ENCODE results near the gene TCAF1. TPM values are rescaled to one million over a fixed set of nuclear protein-coding genes. Genes with fewer than 3 reads are reported as not detected.

The TCAF1 gene
- total RNA-seq, 2 donors from 2014 or later, result 13.2 to 18.5 TPM

DNA sequence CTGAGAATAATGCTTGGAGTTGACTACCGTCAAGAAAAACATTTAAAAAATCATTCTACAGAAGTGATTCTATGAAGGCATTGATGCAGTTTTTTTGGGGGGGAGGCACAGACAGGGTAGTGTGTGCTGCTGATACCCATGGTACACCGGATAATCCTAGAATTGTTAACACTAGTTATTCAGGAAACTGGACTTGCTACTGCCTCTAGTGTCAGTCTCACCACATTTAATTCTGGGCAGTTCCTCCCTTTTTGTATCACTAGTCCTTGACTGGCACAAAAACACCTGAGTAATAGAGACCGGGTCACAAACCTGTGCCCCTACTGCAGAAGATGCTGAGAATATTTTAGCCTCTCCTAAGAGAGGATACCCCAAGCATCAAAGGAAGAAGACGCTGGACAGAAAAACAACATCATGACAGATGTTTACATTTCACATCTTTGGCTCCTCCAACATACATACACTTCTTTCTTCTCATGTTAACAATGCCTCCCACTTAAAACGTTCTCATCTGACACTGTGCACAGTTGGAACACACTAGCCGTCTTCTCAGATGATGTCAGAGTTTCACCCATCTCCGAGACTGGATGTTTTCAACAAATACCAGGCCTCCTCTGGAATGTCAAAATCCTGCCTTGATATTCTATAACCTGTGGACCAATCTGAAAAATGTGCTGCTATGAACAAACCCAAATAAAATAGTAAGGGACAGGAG is 13.1 kb upstream of the TCAF1 start:
- H3K27ac Mint-ChIP-seq, result no peak overlapping the region
- ATAC-seq (replicated peaks in 1 of 2) (no peak), DNase-seq (no peak)
- peaks cover 12% of the 10 kb centered on the region for H3K4me1 Mint-ChIP-seq (ENCODE audit: low read depth)
- no peaks in the 10 kb centered on the region for H3K36me3 Mint-ChIP-seq (ENCODE audit: insufficient read depth in 2 of 2)
- no peaks in the 10 kb centered on the region for H3K9me3 Mint-ChIP-seq
- H3K4me3 Mint-ChIP-seq, result no peak overlapping the region
- peaks cover 8% of the 10 kb centered on the region for H3K27me3 Mint-ChIP-seq (ENCODE audit: low read depth)

DNA sequence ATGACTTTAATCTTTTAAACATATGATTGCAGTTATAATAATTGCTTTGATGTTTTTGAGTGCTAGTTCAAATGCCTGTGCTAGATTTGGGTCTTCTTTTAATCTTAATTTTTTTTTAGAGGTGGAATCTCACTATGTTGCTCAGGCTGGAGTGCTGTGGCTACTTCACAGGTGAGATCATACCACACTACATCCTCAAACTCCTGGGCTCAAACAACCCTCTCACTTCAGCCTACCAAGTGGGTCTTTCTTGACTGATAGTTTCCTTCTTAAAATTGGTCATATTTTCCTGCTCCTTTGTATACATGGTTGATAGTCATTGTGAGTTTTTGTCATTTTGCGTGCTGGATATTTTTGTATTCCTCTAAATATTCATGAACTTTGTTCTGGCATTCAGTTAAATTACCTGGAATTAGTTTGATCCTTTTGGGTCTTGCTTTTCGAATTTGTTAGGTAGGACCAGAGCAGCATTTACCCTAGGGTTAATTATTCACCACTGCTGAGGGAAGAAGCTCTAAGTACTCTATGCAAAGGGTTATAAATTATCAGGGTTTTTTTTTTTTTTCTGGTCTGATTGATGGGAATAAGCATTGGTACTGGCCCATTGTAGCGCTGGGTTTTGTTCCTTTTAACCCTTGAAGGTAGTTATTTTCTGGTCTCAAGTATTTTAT is 12.1 kb upstream of the TCAF1 start:
- no peak for ATAC-seq (replicated peaks in 1 of 2)
- Mint-ChIP-seq H3K27me3 (ENCODE audit: low read depth) (no peaks in the 10 kb centered on the region), H3K36me3 (ENCODE audit: insufficient read depth in 2 of 2) (no peaks in the 10 kb centered on the region), H3K9me3 (no peaks in the 10 kb centered on the region), H3K4me3 (no peak overlapping the region), H3K27ac (peak overlapping the region; percentile 61), H3K4me1 (ENCODE audit: low read depth) (peaks cover 12% of the 10 kb centered on the region)
- DNase-seq, result no peak

GRCh38 chr7:143910473-143911248 is 8.7 kb upstream of the TCAF1 start:
- ATAC-seq (replicated peaks in 1 of 2), result no peak
- H3K9me3 Mint-ChIP-seq, result no peaks in the 10 kb centered on the region
- H3K4me3 Mint-ChIP-seq, result no peak overlapping the region
- no peaks in the 10 kb centered on the region for H3K27me3 Mint-ChIP-seq (ENCODE audit: low read depth)
- no peak overlapping the region for H3K27ac Mint-ChIP-seq
- H3K36me3 Mint-ChIP-seq (ENCODE audit: insufficient read depth in 2 of 2), result no peaks in the 10 kb centered on the region
- DNase-seq, result no peak
- peaks cover 12% of the 10 kb centered on the region for H3K4me1 Mint-ChIP-seq (ENCODE audit: low read depth)

DNA sequence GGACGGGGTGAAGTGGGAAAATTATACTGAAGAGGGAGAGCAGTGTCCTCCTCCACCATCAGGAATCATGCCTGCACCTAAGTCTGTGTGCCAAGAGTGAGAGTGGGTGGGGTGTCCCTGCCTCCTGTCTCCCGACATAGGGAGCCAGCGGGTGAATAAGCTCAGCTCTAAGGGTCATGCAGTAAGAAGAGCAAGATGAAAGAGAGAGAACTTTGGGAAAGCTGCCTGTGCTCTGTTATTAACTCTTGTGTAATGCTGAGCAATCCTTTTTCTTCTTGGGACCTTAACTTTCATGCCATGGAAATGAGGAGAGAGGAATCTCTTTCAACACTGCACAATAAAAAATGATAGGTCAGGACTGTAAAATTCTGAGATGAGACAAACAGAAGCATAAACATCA is 7.9 kb upstream of the TCAF1 start:
- H3K4me3 Mint-ChIP-seq, result no peak overlapping the region
- H3K36me3 Mint-ChIP-seq (ENCODE audit: insufficient read depth in 2 of 2), result no peaks in the 10 kb centered on the region
- no peak for DNase-seq
- no peaks in the 10 kb centered on the region for H3K27me3 Mint-ChIP-seq (ENCODE audit: low read depth)
- no peak overlapping the region for H3K27ac Mint-ChIP-seq
- no peak for ATAC-seq (replicated peaks in 1 of 2)
- H3K4me1 Mint-ChIP-seq (ENCODE audit: low read depth), result peaks cover 12% of the 10 kb centered on the region
- no peaks in the 10 kb centered on the region for H3K9me3 Mint-ChIP-seq

GRCh38 chr7:143908120-143908519 is 6.1 kb upstream of the TCAF1 start:
- no peaks in the 10 kb centered on the region for H3K27me3 Mint-ChIP-seq (ENCODE audit: low read depth)
- H3K9me3 Mint-ChIP-seq, result no peaks in the 10 kb centered on the region
- H3K4me1 Mint-ChIP-seq (ENCODE audit: low read depth), result peaks cover 12% of the 10 kb centered on the region
- H3K27ac Mint-ChIP-seq, result no peak overlapping the region
- no peak overlapping the region for H3K4me3 Mint-ChIP-seq
- H3K36me3 Mint-ChIP-seq (ENCODE audit: insufficient read depth in 2 of 2), result no peaks in the 10 kb centered on the region
- no peak for DNase-seq
- no peak for ATAC-seq (replicated peaks in 1 of 2)

DNA sequence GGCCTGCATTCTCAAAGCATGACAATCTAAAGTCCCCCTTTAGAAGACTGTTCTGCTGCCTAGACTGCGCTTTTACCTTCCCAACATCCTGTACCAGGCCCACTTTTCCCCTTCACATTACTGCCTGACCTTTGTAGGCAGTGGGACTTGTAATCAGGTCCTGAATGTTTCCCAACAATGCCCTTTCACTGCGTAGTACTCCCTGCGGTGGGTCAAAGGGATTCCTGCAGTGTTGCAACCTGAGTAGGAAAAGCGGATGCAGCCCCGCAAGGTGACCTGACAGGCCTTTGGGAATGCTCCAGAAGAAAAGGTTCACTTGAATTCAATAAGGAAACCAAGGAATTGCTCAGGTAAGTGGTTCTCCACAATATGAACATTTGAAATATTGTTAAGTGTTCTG is 4.9 kb upstream of the TCAF1 start:
- Mint-ChIP-seq H3K36me3 (ENCODE audit: insufficient read depth in 2 of 2) (no peaks in the 10 kb centered on the region), H3K27me3 (ENCODE audit: low read depth) (no peaks in the 10 kb centered on the region), H3K4me3 (no peak overlapping the region), H3K9me3 (no peaks in the 10 kb centered on the region), H3K4me1 (ENCODE audit: low read depth) (peaks cover 12% of the 10 kb centered on the region), H3K27ac (no peak overlapping the region)
- no peak for ATAC-seq (replicated peaks in 1 of 2)
- DNase-seq, result no peak

- Mint-ChIP-seq H3K9me3 (no peaks in the 10 kb centered on the region), H3K27me3 (ENCODE audit: low read depth) (no peaks in the 10 kb centered on the region), H3K4me3 (no peak overlapping the region), H3K4me1 (ENCODE audit: low read depth) (peaks cover 15% of the 10 kb centered on the region), H3K27ac (no peak overlapping the region), H3K36me3 (ENCODE audit: insufficient read depth in 2 of 2) (no peaks in the 10 kb centered on the region)
- no peak for DNase-seq
- ATAC-seq (replicated peaks in 1 of 2), result no peak
Observed at GRCh38 chr7:143906151-143906550, 4.2 kb upstream of the TCAF1 start.

DNA sequence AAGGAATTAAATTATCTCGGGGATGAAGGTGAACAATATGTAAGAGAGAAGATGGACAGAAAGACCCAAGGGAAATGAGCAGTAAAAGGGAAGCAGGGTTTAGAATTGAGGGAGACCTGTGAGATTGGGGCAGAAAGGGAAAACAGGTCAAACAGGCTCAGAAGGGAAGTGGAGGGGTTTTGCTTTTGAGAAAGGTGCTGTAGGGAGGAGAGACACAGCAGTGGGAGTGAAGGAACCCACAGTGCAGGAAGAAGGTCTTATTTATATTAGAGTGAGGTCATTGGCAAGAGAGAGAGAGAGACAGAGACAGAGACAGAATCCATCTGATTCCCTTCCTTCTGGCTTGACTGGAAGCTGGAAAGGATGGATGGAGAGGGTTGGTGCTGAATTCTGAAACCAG is 3.5 kb upstream of the TCAF1 start:
- peaks cover 15% of the 10 kb centered on the region for H3K4me1 Mint-ChIP-seq (ENCODE audit: low read depth)
- no peak for ATAC-seq (replicated peaks in 1 of 2)
- H3K36me3 Mint-ChIP-seq (ENCODE audit: insufficient read depth in 2 of 2), result no peaks in the 10 kb centered on the region
- H3K4me3 Mint-ChIP-seq, result no peak overlapping the region
- no peak for DNase-seq
- no peaks in the 10 kb centered on the region for H3K9me3 Mint-ChIP-seq
- H3K27me3 Mint-ChIP-seq (ENCODE audit: low read depth), result no peaks in the 10 kb centered on the region
- no peak overlapping the region for H3K27ac Mint-ChIP-seq

- ATAC-seq (replicated peaks in 1 of 2) (no peak), DNase-seq (no peak)
- Mint-ChIP-seq H3K9me3 (no peaks in the 10 kb centered on the region), H3K27ac (peak overlapping the region; percentile 84), H3K36me3 (ENCODE audit: insufficient read depth in 2 of 2) (no peaks in the 10 kb centered on the region), H3K27me3 (ENCODE audit: low read depth) (no peaks in the 10 kb centered on the region), H3K4me1 (ENCODE audit: low read depth) (peaks cover 24% of the 10 kb centered on the region), H3K4me3 (peak overlapping the region; percentile 93 to 94)
Observed at GRCh38 chr7:143902332-143902899, 440 bp upstream of the TCAF1 start.

- Mint-ChIP-seq H3K27ac (peak overlapping the region; percentile 79), H3K4me1 (ENCODE audit: low read depth) (peaks cover 24% of the 10 kb centered on the region), H3K36me3 (ENCODE audit: insufficient read depth in 2 of 2) (no peaks in the 10 kb centered on the region), H3K9me3 (no peaks in the 10 kb centered on the region), H3K4me3 (peak overlapping the region; percentile 93 to 94), H3K27me3 (ENCODE audit: low read depth) (no peaks in the 10 kb centered on the region)
- ATAC-seq (replicated peaks in 1 of 2), result no peak
- no peak for DNase-seq
Observed at GRCh38 chr7:143901332-143901667, 676 bp downstream of the TCAF1 start.

GRCh38 chr7:143900230-143900766 is 1.7 kb downstream of the TCAF1 start:
- Mint-ChIP-seq H3K27ac (peak overlapping the region; percentile 73), H3K9me3 (no peaks in the 10 kb centered on the region), H3K4me3 (peak overlapping the region; percentile 93 to 94), H3K27me3 (ENCODE audit: low read depth) (no peaks in the 10 kb centered on the region), H3K36me3 (ENCODE audit: insufficient read depth in 2 of 2) (no peaks in the 10 kb centered on the region), H3K4me1 (ENCODE audit: low read depth) (peaks cover 24% of the 10 kb centered on the region)
- DNase-seq (no peak), ATAC-seq (replicated peaks in 1 of 2) (no peak)

GRCh38 chr7:143898810-143899209 is 3.2 kb downstream of the TCAF1 start:
- no peaks in the 10 kb centered on the region for H3K9me3 Mint-ChIP-seq
- ATAC-seq (replicated peaks in 1 of 2), result no peak
- no peak overlapping the region for H3K4me3 Mint-ChIP-seq
- no peak for DNase-seq
- no peaks in the 10 kb centered on the region for H3K27me3 Mint-ChIP-seq (ENCODE audit: low read depth)
- no peak overlapping the region for H3K27ac Mint-ChIP-seq
- H3K4me1 Mint-ChIP-seq (ENCODE audit: low read depth), result peaks cover 24% of the 10 kb centered on the region
- peaks cover 0 to 1% of the 10 kb centered on the region in 2 donors for H3K36me3 Mint-ChIP-seq (ENCODE audit: insufficient read depth in 2 of 2)

- no peaks in the 10 kb centered on the region for H3K27me3 Mint-ChIP-seq (ENCODE audit: low read depth)
- no peak for ATAC-seq (replicated peaks in 1 of 2)
- no peak overlapping the region for H3K4me3 Mint-ChIP-seq
- H3K9me3 Mint-ChIP-seq, result no peaks in the 10 kb centered on the region
- H3K27ac Mint-ChIP-seq, result no peak overlapping the region
- no peak for DNase-seq
- H3K4me1 Mint-ChIP-seq (ENCODE audit: low read depth), result peaks cover 24% of the 10 kb centered on the region
- peaks cover 0 to 7% of the 10 kb centered on the region in 2 donors for H3K36me3 Mint-ChIP-seq (ENCODE audit: insufficient read depth in 2 of 2)
Observed at GRCh38 chr7:143896667-143897066, 5.3 kb downstream of the TCAF1 start.
